BE2C (cell line): Measurements from ENCODE around the gene RTN4RL1.

Experiments
- DNase-seq: peaks from one replicate; pipeline ENCODE4 v3.0.0-alpha.2; 2020
- H3K27me3 ChIP-seq: fragments of 250-450 bp; sonication (Bioruptor Pico); 2 replicates; pipeline ENCODE4 v1.5.1; 2020; ENCODE audit warnings: mild to moderate bottlenecking
- H3K36me3 ChIP-seq: fragments of 250-450 bp; sonication (Bioruptor Pico); 2 replicates; pipeline ENCODE4 v1.5.1; 2020; ENCODE audit warnings: mild to moderate bottlenecking
- H3K4me1 ChIP-seq: fragments of 250-450 bp; sonication (Bioruptor Pico); 2 replicates; pipeline ENCODE4 v1.5.1; 2020
- H3K4me3 ChIP-seq: 2 replicates; pipeline ENCODE4 v1.5.1; 2011; ENCODE audit warnings: low read depth, low read length
- H3K9me3 ChIP-seq: fragments of 250-450 bp; sonication (Bioruptor Pico); 2 replicates; pipeline ENCODE4 v1.5.1; 2020
- CTCF ChIP-seq: IDR thresholded peaks from 2 replicates; pipeline ENCODE4 v1.5.1; 2012; ENCODE audit warnings: mild to moderate bottlenecking, low read depth, low read length

The RTN4RL1 gene

DNA sequence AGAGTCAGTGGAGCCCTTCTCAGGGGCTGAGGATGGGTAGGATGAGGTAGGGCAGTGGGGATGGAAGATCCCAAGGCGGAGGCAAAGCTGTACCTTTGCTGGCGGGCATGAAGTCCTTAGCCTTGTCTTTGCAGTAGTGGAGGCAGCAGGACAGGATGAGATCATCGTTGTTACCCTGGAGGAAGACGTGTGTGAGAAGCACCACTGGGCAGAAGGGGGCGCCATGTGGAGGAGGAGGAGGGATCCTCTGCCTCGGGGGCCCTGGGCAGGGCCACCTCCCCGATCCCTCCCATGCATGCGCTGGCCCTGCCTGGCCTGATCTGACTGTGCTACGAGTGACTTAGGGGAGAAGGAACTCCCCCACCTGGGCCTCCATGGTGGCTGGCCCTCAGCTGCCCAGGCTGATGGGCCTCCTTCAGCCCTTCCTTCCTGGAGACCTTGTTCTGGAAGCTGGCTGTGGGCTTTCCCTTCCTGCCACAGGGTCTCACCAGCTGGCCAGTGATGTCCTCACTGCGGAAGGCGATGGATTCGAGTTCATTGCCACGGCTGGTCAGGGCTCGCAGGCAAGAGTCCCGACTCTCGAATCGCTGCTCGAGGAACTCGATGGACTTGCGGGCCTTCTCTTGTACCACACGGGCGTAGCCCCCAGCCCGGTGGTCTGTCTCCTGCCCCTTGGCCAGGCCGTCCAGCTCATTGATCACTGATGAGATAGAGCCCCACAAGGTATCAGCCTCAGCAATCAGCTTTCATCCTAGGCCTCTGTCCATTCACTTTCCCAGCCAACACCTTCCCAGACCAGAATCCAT, 40.0 kb upstream of the RTN4RL1 start:
- Histone ChIP-seq H3K4me1 (peaks cover 5% of the 10 kb centered on the region), H3K4me3 (no peak overlapping the region), H3K9me3 (no peaks in the 10 kb centered on the region), H3K36me3 (no peaks in the 10 kb centered on the region; the same call in 1 of the 2 replicates), H3K27me3 (no peaks in the 10 kb centered on the region)
- DNase-seq, result peak; percentile 52
- peak; percentile 21 for TF ChIP-seq CTCF

DNA sequence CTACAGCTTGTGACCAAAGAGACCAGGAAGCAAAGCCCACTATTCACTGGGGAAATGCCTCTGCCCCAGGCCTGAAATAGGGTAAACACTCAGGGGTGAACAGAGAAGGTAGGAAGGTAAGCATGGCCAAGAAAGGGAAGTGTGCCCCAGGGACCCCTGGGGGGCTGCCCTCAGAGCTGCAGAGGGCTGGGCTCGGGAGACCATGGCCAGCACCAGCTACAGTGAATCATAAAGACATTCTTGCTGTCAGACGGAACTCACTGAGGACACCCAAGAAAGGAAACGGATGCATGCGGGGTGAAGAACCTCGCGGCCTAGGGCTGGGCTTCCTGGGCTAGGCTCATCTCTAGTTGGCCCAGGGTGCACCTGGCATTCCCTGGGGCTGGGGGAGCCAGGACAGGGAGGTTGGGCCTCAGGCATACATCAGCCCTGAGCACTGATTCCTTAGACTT, 39.4 kb upstream of the RTN4RL1 start:
- Histone ChIP-seq H3K36me3 (no peaks in the 10 kb centered on the region; the same call in 1 of the 2 replicates), H3K9me3 (no peaks in the 10 kb centered on the region), H3K4me3 (no peak overlapping the region), H3K4me1 (peaks cover 5% of the 10 kb centered on the region), H3K27me3 (no peaks in the 10 kb centered on the region)
- no peak for DNase-seq
- TF ChIP-seq CTCF, result no peak

- H3K36me3 ChIP-seq, result no peaks in the 10 kb centered on the region; the same call in 1 of the 2 replicates
- peaks cover 5% of the 10 kb centered on the region for H3K4me1 ChIP-seq
- DNase-seq, result no peak
- H3K9me3 ChIP-seq, result no peaks in the 10 kb centered on the region
- H3K4me3 ChIP-seq, result no peak overlapping the region
- H3K27me3 ChIP-seq, result no peaks in the 10 kb centered on the region
- TF ChIP-seq CTCF, result no peak
Observed at GRCh38 chr17:2064147-2064489, 39.0 kb upstream of the RTN4RL1 start.

GRCh38 chr17:2063261-2064146, 38.4 kb upstream of the RTN4RL1 start:
- no peak for DNase-seq
- TF ChIP-seq CTCF, result no peak
- H3K27me3 ChIP-seq, result no peaks in the 10 kb centered on the region
- no peak overlapping the region for H3K4me3 ChIP-seq
- H3K4me1 ChIP-seq, result peaks cover under 1% of the 10 kb centered on the region
- H3K9me3 ChIP-seq, result no peaks in the 10 kb centered on the region
- no peaks in the 10 kb centered on the region; the same call in 1 of the 2 replicates for H3K36me3 ChIP-seq

DNA sequence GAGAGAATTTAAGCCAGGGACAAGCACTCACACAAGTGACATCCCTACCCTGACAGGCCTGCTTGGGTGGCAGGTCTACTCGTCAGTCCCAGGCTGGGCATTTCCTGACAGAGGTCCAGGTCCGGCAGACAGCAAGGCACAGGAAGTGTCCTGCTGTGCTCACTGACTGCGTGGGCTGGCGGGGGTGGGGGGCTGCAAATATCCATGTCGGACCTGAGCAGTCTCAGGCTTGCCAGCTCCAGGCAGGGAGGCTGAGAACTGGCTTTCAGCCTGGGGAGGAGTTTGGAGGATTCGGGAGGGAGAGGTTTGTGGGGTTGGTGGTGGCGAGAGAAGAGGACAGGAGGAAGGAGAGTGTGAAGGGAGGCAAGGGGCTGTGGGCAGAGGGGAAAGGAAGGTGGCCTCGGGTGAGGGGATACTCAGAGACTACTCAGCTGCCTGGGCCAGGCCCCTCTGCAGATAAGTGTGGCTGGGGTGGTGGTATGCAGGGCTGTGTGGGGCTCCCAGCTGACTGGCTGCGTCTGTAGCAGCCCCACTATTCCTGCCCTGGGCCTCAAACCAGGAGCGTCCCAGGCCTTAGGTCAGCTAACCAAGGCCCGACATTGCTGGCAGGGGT, 37.5 kb upstream of the RTN4RL1 start:
- Histone ChIP-seq H3K4me3 (no peak overlapping the region), H3K27me3 (no peaks in the 10 kb centered on the region), H3K36me3 (no peaks in the 10 kb centered on the region; the same call in 1 of the 2 replicates), H3K4me1 (no peaks in the 10 kb centered on the region), H3K9me3 (no peaks in the 10 kb centered on the region)
- no peak for DNase-seq
- TF ChIP-seq CTCF, result no peak
